Endothelial cell of umbilical vein (primary cell): ENCODE results near the gene BNC2. TPM values are rescaled to one million over a fixed set of nuclear protein-coding genes. Genes with fewer than 3 reads are reported as not detected.

Experiments used
- BruUV-seq: library from RNA; stranded (reverse); fragments of 400-500 nt; replicated peaks from 2 replicates; lab custom pipeline; 2021; lab: Mats Ljungman, UMichigan
- CTCF ChIA-PET: fragments of 300-600, 350-600 bp; sonication (Branson Sonifier 250); formaldehyde crosslinking; loops from one replicate; lab custom pipeline; 2021; ENCODE audit warnings: antibody characterized with exemption, inconsistent platforms; lab: Charles Lee
- POLR2A ChIA-PET: fragments of 300-600, 350-600 bp; sonication (Branson Sonifier 250); formaldehyde crosslinking; loops from one replicate; lab custom pipeline; 2021; ENCODE audit warnings: antibody characterized with exemption, inconsistent platforms; lab: Charles Lee
- DNase-seq: peaks from one replicate; pipeline ENCODE4 v3.0.0-alpha.2; 2011; ENCODE audit warnings: low read depth, low spot score
- FAIRE-seq: peaks from 2 replicates; lab custom pipeline; 2011; peaks lifted over from hg19 to GRCh38; lab: Jason Lieb, UNC
- H2AFZ ChIP-seq: 2 replicates; pipeline ENCODE4 v1.6.0; 2012; ENCODE audit warnings: low read depth, low read length, control low read depth, inconsistent platforms
- H3K27ac ChIP-seq: 2 replicates; pipeline ENCODE4 v1.5.1; 2011; ENCODE audit warnings: low read depth, mild to moderate bottlenecking, control low read depth, low read length, moderate library complexity; ENCODE audit not compliant: insufficient read depth
- H3K27me3 ChIP-seq, 2 experiments: 2 replicates each; pipeline versions ENCODE4 v1.6.0 to v1.6.1; 2011; ENCODE audit warnings: low read length in 2 of 2, mixed read lengths in 1 of 2; ENCODE audit not compliant: control insufficient read depth in 2 of 2, insufficient read depth in 2 of 2
- H3K36me3 ChIP-seq, 2 experiments: 2 replicates in 1 of 2; 3 replicates in 1 of 2; pipeline ENCODE4 v1.5.1; 2011; ENCODE audit warnings: low read length in 2 of 2, mild to moderate bottlenecking in 1 of 2, moderate library complexity in 1 of 2; ENCODE audit not compliant: control insufficient read depth in 2 of 2, insufficient read depth in 2 of 2; ENCODE audit errors: extremely low read depth in 1 of 2
- H3K4me1 ChIP-seq: 3 replicates; pipeline ENCODE4 v1.5.1; 2011; ENCODE audit warnings: mild to moderate bottlenecking, low read length; ENCODE audit not compliant: control insufficient read depth, insufficient read depth; ENCODE audit errors: extremely low read depth
- H3K4me2 ChIP-seq: 2 replicates; pipeline ENCODE4 v1.6.1; 2011; ENCODE audit warnings: low read length, control low read depth, mixed read lengths; ENCODE audit not compliant: insufficient read depth
- H3K4me3 ChIP-seq, 3 experiments: fragments of 200-600 bp in 1 of 3; sonication (generic), shearing (Covaris generic) in 1 of 3; replicated peaks in 1 of 3; 2 replicates each; pipeline ENCODE4 v1.5.1; 2011 to 2016; ENCODE audit warnings: control low read depth in 3 of 3, low read length in 3 of 3, mild to moderate bottlenecking in 2 of 3, inconsistent platforms in 1 of 3, low read depth in 1 of 3, moderate library complexity in 1 of 3; ENCODE audit not compliant: insufficient read depth in 1 of 3
- H3K79me2 ChIP-seq: 2 replicates; pipeline ENCODE4 v1.6.0; 2012; ENCODE audit warnings: low read length, inconsistent platforms; ENCODE audit not compliant: control insufficient read depth, insufficient read depth
- H3K9ac ChIP-seq: replicated peaks from 2 replicates; pipeline ENCODE3; 2011; ENCODE audit warnings: low read length, control low read depth; ENCODE audit not compliant: insufficient read depth; ENCODE audit errors: extremely low read depth
- H3K9me1 ChIP-seq: replicated peaks from 3 replicates; pipeline ENCODE4 v1.6.0; 2011; ENCODE audit warnings: mild to moderate bottlenecking, low read length; ENCODE audit not compliant: control insufficient read depth, insufficient read depth; ENCODE audit errors: extremely low read depth
- H3K9me3 ChIP-seq: replicated peaks from 2 replicates; pipeline ENCODE4 v1.5.1; 2012; ENCODE audit warnings: low read length, inconsistent platforms; ENCODE audit not compliant: control insufficient read depth, insufficient read depth
- H4K20me1 ChIP-seq: replicated peaks from 2 replicates; pipeline ENCODE3; 2011; ENCODE audit warnings: mild to moderate bottlenecking, low read length; ENCODE audit not compliant: control insufficient read depth, insufficient read depth; ENCODE audit errors: extremely low read depth
- EZH2 ChIP-seq: IDR thresholded peaks from 2 replicates; pipeline ENCODE4 v1.6.1; 2012; ENCODE audit warnings: borderline replicate concordance, low read depth, mild to moderate bottlenecking, moderate library complexity, low read length, inconsistent platforms; ENCODE audit not compliant: severe bottlenecking
- FOS ChIP-seq: IDR thresholded peaks from 2 replicates; pipeline ENCODE4 v1.6.1; 2011; ENCODE audit warnings: mild to moderate bottlenecking, low read length, moderate library complexity, borderline replicate concordance; ENCODE audit not compliant: insufficient read depth
- GATA2 ChIP-seq: IDR thresholded peaks from 2 replicates; pipeline ENCODE4 v1.7.0; 2011; ENCODE audit warnings: low read depth, mild to moderate bottlenecking, moderate library complexity, mixed read lengths, low read length; ENCODE audit not compliant: insufficient read length, insufficient read depth
- JUN ChIP-seq: IDR thresholded peaks from 2 replicates; pipeline ENCODE4 v1.6.1; 2011; ENCODE audit warnings: borderline replicate concordance, low read depth; ENCODE audit not compliant: insufficient read length, insufficient read depth
- MAX ChIP-seq: IDR thresholded peaks from 2 replicates; pipeline ENCODE4 v1.6.1; 2011; ENCODE audit not compliant: insufficient read depth, insufficient read length
- MYC ChIP-seq: IDR thresholded peaks from one replicate; pipeline ENCODE4 v1.6.1; 2011; ENCODE audit warnings: mild to moderate bottlenecking, low read depth, low read length
- POLR2A ChIP-seq: IDR thresholded peaks from 2 replicates; pipeline ENCODE4 v1.6.1; 2012; ENCODE audit warnings: low read depth, mild to moderate bottlenecking, control low read depth, low read length
- POLR2AphosphoS5 ChIP-seq: IDR thresholded peaks from 2 replicates; pipeline ENCODE4 v1.6.1; 2012; ENCODE audit warnings: low read depth, mild to moderate bottlenecking, control low read depth, low read length, moderate library complexity; ENCODE audit not compliant: insufficient read depth
- dilution Hi-C: fragments of 300-500 bp; cut with MboI; formaldehyde crosslinking; loops from one replicate; pipeline ENCODE4 v1.15.0; 2019; ENCODE audit warnings: low sequenced_read_pairs; ENCODE audit not compliant: extremely low pct_ligation_motif_present
- intact Hi-C: fragments of 100-400 bp; cut with micrococcal nuclease; formaldehyde crosslinking; loops from one replicate; pipeline ENCODE4 v1.10.0; 2022
- polyA plus RNA-seq, 4 experiments: library from polyadenylated mRNA; depleted of rRNA in 3 of 4; stranded (reverse) in 3 of 4; unstranded in 1 of 4; fragments of >200 nt; gene quantifications; 2 replicates each; pipeline versions ENCODE4 v1.2.1 to v1.2.3, GENCODE V29; 2011 to 2012; ENCODE audit warnings: missing spikeins in 1 of 4
- total RNA-seq: library from RNA; stranded (reverse); gene quantifications from 2 replicates; pipeline ENCODE4 v1.2.3, GENCODE V29; 2021
- TF ChIP-seq, protein P1 (sequence below), 2 donors: IDR thresholded peaks; 1 replicate in 1 of 2; 2 replicates in 1 of 2; pipeline ENCODE4 v1.5.1; 2011; ENCODE audit warnings: low read length in 2 of 2, mild to moderate bottlenecking in 2 of 2, moderate library complexity in 2 of 2, control low read depth in 1 of 2, inconsistent platforms in 1 of 2, low read depth in 1 of 2; ENCODE audit not compliant: insufficient read depth in 1 of 2; ENCODE audit errors: extremely low read depth in 1 of 2

Gene BNC2
- total and polyA plus RNA-seq, 2 donors (not counting 3 experiments of a cell fraction or from before 2014, with no cell fraction given): 12.1 to 34.3 TPM

DNA sequence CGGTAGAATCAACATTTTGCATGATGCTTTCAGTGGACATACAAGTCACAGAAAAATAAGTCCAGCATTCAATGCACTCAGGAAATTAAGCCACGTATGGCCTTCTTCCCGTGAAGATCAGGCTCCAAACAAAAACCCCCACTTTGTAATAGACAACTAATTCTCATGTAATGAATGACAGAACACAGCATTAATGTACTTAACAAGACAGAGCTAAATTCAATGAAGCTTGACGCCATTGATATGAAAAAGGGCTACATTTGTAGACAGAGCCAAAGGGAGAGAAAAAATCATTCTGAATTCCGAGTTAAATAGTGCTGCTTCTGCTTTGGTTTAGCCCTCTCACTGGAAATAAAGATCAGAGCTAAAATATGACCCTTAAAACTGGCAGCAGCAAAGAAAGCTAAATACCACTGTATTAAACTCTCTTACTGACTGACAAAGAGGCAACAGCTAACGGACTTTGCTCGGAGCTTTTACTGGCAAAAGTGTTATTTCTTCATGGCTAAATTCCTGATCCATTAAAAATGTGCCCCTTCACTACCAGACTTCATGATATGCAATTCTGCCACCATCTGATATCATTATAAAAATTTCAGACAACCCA lies 250.5 kb downstream of the BNC2 start:
- Histone ChIP-seq H3K4me2 (no peak overlapping the region), H4K20me1 (no peaks in the 10 kb centered on the region), H3K9me3 (no peaks in the 10 kb centered on the region), H3K79me2 (peaks cover 4% of the 10 kb centered on the region), H2AFZ (no peak overlapping the region), H3K4me1 (peaks cover 28% of the 10 kb centered on the region), H3K9me1 (no peaks in the 10 kb centered on the region), H3K4me3 (no peak overlapping the region), H3K9ac (no peak overlapping the region), H3K27me3 (no peaks in the 10 kb centered on the region), H3K36me3 (no peaks in the 10 kb centered on the region), H3K27ac (no peak overlapping the region)
- CTCF ChIA-PET: interaction anchor here (0.8 to 1.2 kb wide), 3 partner anchors 9 to 108 kb away, joined by 3 read pairs; no protein-coding TSS in a partner anchor
- TF ChIP-seq MYC: no peak
- TF ChIP-seq, protein P1, sequence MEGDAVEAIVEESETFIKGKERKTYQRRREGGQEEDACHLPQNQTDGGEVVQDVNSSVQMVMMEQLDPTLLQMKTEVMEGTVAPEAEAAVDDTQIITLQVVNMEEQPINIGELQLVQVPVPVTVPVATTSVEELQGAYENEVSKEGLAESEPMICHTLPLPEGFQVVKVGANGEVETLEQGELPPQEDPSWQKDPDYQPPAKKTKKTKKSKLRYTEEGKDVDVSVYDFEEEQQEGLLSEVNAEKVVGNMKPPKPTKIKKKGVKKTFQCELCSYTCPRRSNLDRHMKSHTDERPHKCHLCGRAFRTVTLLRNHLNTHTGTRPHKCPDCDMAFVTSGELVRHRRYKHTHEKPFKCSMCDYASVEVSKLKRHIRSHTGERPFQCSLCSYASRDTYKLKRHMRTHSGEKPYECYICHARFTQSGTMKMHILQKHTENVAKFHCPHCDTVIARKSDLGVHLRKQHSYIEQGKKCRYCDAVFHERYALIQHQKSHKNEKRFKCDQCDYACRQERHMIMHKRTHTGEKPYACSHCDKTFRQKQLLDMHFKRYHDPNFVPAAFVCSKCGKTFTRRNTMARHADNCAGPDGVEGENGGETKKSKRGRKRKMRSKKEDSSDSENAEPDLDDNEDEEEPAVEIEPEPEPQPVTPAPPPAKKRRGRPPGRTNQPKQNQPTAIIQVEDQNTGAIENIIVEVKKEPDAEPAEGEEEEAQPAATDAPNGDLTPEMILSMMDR (IDR thresholded peaks at IDR 0.05; ENCODE audit: extremely low read depth in 1 of 2, insufficient read depth in 1 of 2, low read depth in 1 of 2, low read length in 2 of 2): no peak
- TF ChIP-seq JUN: no peak
- no peak for TF ChIP-seq POLR2A
- TF ChIP-seq MAX: no peak
- no peak for TF ChIP-seq GATA2
- no peak for TF ChIP-seq POLR2AphosphoS5
- no peak for TF ChIP-seq FOS
- no peak for TF ChIP-seq EZH2
- dilution Hi-C loops (no loop called here), intact Hi-C loops (no loop called here)
- no peak for FAIRE-seq
- POLR2A ChIA-PET: interaction anchor here (0.6 kb wide), 1 partner anchor 106 kb away, joined by 4 read pairs; no protein-coding TSS in a partner anchor
- BruUV-seq: no TSS peak
- no peak for DNase-seq
